Iris pigment epithelial cell (primary cell): ENCODE data around the gene ADRA2C.

Experiments
- DNase-seq: peaks from one replicate; pipeline ENCODE4 v3.0.0-alpha.2; 2011; ENCODE audit warnings: low read depth

Gene ADRA2C

GRCh38 chr4:3766036-3766784 is at the start of gene ADRA2C:
ADRA2C (plus strand) TSS chr4:3766385; CDS start chr4:3766607, 222 bp downstream.
- DNase-seq = peak; percentile 29

DNA sequence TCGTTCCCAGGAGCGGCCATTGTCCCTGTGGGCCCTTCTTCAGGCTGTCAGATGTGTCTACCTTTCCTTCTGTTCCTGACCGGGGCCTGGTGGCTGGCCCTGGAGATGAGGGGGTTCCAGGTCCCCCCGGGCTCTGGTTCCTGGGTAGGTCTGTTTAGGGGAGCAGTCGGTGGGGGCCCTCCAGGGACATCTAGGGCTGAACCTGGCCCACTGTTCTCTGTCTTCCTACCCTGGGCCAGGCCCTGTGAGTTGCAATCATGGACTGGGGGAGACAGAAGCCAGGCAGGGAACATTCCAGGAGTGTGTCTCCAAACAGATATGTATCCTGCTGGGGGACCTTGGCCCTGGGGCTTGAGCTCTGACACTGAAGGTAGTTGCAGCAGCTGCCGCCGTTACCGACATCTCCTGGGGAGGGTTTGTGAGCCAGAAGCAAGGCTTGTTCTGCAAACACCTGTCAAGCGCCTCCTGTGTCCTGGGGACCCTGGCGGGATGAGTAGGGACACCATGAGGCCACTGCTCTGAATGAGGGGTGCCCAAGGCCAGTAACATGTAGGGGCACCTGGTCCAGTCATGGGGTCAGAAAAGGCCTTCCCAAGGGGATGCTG is 49.5 kb upstream of the ADRA2C start:
- DNase-seq = no peak

DNA sequence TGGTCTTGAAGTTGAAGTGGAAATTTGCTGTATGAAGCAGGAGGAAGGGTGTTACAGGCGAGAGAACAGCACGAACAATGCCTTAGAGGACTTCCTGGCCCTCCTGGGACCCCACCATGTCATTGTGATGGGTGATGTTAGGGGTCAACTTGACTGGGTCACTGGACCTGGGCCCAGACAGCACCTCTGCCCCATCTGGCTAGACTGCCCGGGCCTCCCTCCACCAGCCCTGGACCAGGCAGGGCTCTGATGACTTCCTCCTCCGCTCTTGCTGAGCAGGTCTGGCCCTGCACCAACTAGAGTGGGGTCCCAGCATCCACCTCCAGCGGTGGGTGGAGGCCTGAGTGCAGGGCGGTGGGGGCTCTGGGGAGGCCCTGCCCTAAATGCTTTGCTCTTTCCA is 48.9 kb upstream of the ADRA2C start:
- no peak for DNase-seq

- no peak for DNase-seq
Measured at GRCh38 chr4:3718462-3718861, 47.7 kb upstream of the ADRA2C start.

DNA sequence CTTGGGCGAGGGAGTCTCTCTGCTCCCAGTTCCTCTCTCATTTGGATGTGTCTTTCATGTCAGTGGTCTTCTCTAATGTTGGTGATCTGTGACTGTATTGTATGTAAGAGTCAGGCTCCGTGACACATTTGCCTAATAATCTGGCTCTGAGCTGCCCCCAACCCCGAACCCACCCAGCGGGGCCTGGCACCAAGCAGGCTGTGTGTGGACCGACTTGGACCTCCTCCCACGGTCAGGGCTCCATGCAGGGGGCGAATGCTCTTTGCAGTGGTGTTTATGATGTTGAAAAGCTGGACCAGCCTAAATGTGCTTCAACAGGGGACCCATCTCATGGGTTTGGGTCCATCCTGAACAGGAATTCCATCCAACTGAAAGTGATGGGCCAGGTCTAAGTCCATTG is 47.0 kb upstream of the ADRA2C start:
- DNase-seq = no peak

GRCh38 chr4:3719836-3720235 is 46.3 kb upstream of the ADRA2C start:
- DNase-seq = no peak

DNA sequence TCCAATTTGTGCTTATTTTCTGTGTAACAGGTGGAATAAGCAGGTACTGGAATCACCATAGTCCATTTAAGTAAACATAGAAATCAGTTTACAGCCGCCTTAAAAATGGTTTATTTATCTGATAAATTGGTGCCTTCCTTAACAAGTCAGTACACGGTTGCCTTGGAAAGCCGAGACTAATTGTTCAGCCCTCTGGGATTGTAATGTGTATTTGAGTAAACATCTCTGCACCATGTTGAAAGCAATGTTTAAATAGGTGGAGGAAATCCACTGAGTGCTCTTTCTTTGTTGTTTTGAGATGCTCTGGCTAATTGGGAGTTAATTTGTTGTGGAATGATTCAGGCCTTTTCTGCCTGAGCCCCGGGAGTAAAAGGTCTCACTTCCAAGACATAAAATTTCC is 45.7 kb upstream of the ADRA2C start:
- DNase-seq = no peak

DNA sequence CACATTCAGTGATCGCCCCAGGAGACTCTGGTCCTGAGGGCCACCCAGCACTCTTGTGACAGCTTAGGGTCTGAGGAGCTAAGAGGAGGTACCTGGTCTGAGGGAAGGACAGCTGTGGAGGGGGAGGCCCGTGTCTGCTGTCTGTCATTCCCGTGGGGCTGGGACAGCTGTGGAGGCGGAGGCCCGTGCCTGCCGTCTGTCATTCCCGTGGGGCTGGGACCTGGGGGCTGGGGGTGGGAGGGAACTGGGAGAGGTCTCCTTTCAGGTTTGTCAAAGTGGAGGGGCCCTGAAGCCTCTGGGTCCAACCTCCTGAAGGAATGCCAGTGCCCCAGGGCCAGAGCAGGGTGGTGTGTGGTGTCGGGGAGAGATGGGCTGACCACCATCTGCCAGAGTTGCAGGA is 45.0 kb upstream of the ADRA2C start:
- DNase-seq = no peak

DNA sequence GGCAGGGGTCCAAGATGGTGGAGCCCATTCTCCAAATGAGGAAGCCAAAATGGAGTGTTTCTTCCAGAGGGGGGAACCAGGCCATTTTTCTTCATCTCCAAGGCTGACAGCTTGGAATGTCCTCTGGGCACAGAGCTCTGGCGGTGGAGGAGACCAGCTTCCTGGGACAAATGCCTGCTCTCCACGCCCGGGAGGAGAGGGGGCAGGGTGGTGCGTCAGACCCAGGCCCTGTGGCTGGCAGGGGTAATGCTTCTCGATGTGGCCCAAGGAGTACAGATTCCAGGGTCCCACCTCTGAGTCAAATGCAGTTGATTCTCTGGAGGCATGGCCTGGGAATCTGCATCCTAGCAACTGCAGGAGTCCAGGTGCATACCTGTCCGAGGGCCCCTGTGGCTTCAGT is 44.6 kb upstream of the ADRA2C start:
- DNase-seq = no peak

- DNase-seq = no peak
Measured at GRCh38 chr4:3722446-3723231, 43.5 kb upstream of the ADRA2C start.

- DNase-seq = no peak
Measured at GRCh38 chr4:3723232-3723642, 42.9 kb upstream of the ADRA2C start.

DNA sequence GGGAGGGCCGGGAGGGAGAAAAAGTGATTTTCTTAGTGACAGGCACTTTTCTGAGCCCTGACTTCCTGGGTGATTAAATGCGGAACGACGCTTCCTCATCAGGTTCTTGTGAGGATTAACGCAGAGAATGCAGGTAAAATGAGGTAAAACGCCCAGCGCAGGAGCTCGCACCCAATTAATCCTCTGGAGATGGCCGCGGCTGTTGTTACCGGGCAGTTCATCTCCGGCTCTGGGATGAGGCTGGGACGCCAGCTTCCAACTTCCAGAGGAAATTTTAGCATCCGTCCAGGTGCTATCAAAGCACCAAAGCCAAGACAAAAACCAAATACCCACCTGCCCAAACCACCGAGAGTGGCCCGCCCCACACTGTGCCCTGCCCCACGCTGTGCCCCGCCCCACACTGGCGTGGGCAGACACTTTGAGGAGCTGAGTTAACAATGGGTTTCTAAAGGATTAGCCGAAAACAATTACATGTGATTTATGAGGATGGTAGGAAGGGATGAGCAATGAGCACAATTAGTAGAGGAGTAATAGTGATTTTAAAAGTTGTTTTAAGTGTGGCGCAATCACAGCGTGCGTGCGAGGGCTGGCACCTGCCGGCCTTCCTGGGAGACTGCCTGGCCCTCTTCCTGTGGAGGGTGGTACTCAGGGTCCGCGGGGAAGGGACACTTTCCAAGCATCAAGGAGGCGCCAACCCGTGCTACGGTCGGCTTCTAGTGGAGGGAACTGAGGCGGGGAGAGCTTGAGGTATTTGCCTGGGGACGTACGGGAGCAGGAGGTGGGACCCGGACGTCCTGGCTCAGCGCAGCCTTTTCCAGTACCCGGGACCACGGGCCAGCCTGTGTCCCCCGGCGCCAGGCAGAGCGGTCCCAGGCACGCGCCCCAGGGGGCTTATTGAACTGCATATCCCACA is 41.6 kb upstream of the ADRA2C start:
- no peak for DNase-seq

DNA sequence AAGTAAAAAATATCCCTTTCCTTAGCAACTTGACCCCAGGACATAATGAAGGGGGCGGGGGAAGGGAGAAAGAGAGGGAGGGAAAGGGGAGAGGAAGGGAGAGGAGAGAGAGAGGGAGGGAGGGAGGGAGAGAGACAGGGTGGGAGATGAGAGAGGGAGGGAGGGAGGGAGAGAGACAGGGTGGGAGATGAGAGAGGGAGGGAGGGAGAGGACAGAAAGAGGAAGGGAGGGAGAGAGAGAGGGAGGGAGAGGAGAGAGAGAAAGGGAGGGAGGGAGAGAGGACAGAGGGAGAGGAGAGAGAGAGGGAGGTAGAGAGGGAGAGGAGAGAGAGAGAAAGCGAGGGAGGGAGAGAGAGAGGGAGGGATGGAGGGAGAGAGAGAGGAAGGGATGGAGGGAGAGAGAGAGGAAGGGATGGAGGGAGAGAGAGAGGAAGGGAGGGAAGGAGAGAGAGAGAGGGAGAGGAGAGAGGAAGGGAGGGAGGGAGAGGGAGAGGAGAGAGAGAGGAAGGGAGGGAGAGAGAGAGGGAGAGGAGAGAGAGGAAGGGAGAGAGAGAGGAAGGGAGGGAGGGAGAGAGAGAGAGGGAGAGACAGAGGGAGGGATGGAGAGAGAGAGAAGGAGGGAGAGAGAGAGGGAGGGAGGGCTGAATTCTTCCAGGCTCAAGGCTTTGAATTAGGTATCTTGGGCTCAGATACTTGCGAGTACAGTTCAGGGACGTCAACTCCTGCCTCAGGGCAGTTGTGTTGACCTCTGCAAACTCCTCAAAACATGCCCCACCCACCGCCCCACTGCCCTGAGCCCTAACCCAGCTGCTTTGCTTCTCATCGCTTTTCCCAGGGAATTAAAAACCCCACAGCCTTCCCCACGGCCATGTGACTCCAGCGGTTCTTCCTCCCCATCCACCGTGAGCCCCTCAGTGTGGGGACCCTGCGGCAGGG is 40.0 kb upstream of the ADRA2C start:
- no peak for DNase-seq

DNA sequence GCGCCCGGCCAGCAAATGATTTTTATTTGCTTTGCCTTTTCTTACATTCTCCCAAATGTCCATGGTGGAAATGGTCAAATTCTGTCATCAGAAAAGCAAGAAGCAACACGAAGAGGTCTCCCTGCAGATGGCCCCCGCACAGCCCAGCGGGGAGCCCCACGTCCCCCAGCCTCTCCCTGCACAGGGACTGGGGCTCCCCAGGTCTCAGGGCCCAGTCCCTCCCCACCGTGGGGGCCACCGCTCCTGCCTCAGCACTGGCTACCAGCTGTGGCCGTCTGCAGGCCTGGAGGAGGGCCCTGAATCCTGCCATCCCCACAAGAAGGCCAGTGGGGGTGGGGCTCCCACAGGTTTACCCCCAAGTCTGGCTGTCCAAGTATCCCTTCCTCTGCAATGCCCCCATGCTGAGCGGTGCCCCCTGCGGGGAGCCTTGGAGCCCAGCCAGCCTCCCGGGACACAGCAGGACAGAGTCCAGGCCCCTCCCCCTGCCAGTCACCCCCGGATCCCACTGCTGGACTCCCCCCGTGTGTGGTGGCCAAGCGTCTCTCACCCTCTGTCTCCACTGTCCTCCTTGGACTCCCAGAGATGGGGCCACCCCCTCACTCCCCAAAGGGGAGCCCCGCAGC is 38.2 kb upstream of the ADRA2C start:
- DNase-seq = no peak

- DNase-seq = no peak
Measured at GRCh38 chr4:3729188-3729881, 36.9 kb upstream of the ADRA2C start.

DNA sequence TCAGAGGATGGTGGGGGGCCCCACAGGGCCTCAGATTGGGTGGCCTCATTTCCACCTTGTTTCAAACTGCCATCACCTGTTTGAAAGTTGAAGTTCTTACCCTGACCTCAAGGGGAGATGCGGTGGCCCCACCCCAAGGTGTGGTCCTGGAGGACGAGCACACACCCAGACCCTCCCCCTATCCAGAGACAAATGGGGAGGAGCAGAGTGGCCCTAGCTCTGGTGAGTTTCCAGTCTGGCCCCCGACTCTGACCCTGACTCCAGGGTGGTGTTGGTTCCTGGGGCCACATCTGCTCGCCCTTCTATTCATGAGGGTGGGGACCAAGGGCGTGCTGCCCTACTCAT is 36.3 kb upstream of the ADRA2C start:
- DNase-seq = no peak

DNA sequence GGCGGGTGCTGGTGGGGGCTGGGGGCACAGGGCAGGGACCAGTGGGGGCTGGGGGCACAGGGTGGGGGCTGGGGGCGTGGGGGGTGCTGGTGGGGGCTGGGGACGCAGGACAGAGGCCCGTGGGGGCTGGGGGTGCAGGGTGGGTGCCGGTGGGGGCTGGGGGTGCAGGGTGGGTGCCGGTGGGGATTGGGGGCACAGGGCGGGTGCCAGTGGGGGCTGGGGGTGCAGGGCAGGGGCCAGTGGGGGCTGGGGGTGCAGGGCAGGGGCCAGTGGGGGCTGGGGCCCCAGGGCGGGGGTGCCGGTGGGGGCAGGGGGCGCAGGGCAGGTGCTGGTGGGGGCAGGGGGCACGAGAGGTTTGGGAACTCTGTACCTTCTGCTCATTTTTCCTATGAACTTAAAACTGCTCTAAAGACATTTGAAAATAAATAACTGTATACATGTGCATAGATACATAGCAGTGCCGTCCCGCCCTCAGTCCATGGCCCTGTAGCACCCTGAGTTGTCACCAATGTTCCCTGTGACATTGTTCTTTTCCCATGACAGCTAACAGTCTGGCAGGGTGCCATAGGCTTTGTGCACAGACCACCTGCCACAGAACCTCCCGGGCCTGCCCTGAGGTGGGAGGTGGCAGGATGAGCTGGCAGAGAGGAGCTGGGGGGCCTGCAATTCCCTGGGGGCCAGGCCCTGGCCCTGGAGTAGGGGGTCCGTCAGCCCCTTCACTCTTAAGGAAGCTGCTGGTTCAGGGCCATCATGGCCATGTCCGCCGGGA is 35.6 kb upstream of the ADRA2C start:
- DNase-seq = no peak

DNA sequence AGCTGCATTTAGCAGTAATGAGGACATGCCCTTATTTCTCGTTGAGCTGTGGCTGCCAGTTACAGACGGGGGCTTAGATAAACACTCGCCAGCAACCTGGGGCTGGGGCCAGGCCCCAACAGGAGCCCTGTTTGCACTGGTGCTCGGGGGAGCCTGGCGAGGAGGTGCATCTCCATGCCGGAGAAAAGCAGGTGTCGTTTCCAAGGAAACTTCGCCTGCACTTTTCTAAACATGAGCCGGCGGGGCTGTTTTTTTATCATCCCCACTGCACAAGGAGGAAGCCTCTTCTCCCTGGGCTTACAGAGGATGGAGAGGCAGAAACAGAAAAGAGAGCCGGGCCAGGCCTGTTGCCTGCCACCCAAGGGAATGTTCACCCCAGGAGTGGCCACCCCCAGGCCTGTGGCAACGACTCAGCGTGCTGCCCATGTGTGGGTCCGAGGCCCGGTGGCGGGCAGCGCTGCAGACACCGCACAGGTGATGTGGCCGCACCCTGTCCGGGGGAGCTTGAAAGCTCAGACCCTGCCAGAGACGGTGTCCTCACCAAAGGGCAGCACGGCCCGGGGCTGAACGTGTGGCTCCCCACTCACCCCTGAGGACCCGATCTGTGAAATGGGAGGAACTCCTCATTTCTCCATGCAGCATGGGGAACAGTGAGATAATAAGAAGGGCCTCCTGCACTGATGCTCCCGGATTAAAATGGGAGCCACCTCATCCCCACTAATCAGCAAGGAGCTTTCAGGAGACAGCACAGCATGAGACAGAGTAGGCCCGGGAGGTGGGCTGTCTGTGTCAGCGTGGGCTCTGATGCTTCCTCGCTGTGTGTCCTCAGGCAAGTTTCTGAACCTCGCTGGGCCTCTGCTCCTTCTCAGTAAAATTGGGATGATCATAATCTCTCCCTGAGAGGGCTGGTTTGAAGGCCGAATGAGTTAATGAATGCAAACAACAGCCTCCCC is 33.8 kb upstream of the ADRA2C start:
- no peak for DNase-seq
